DND-41 (cell line): Measurements from ENCODE around the gene S100A2.

Source experiments
- ATAC-seq: fragments of 200-7000 bp; cut with Tn5 transposase; 3 replicates; pipeline ENCODE4 v1.9.1; 2021; ENCODE audit warnings: low read depth; ENCODE audit not compliant: insufficient read depth
- DNase-seq: peaks from one replicate; pipeline ENCODE4 v3.0.0-alpha.2; 2020
- H2AFZ ChIP-seq: 2 replicates; pipeline ENCODE4 v1.6.0; 2012; ENCODE audit warnings: low read depth, low read length
- H3K27ac ChIP-seq: 2 replicates; pipeline ENCODE4 v1.5.1; 2012; ENCODE audit warnings: low read length, inconsistent platforms
- H3K27me3 ChIP-seq: fragments of 200-600 bp; sonication (generic); 2 replicates; pipeline ENCODE4 v1.6.0; 2012; ENCODE audit warnings: low read length, mild to moderate bottlenecking, inconsistent platforms; ENCODE audit not compliant: insufficient read depth, poor library complexity
- H3K36me3 ChIP-seq: 2 replicates; pipeline ENCODE4 v1.5.1; 2012; ENCODE audit warnings: low read length, inconsistent platforms; ENCODE audit not compliant: insufficient read depth
- H3K4me1 ChIP-seq: 2 replicates; pipeline ENCODE4 v1.5.1; 2012; ENCODE audit warnings: mild to moderate bottlenecking, low read length; ENCODE audit not compliant: insufficient read depth
- H3K4me2 ChIP-seq: 2 replicates; pipeline ENCODE4 v1.6.0; 2012; ENCODE audit warnings: mild to moderate bottlenecking, moderate library complexity, low read length, inconsistent platforms; ENCODE audit not compliant: insufficient read depth
- H3K4me3 ChIP-seq, 2 experiments: fragments of 200-600 bp in 1 of 2; shearing (Covaris generic) in 1 of 2; 2 replicates each; pipeline ENCODE4 v1.5.1; 2012 to 2016; ENCODE audit warnings: inconsistent platforms in 2 of 2, low read length in 2 of 2, mild to moderate bottlenecking in 2 of 2, low read depth in 1 of 2, moderate library complexity in 1 of 2
- H3K79me2 ChIP-seq: 2 replicates; pipeline ENCODE4 v1.6.0; 2012; ENCODE audit warnings: low read length, inconsistent platforms; ENCODE audit not compliant: insufficient read depth
- H3K9ac ChIP-seq: 2 replicates; pipeline ENCODE4 v1.6.0; 2012; ENCODE audit warnings: low read depth, mild to moderate bottlenecking, inconsistent platforms, low read length, moderate library complexity
- H3K9me3 ChIP-seq: 2 replicates; pipeline ENCODE4 v1.5.1; 2012; ENCODE audit warnings: low read length, moderate library complexity, mild to moderate bottlenecking, inconsistent platforms; ENCODE audit not compliant: insufficient read depth, severe bottlenecking
- H4K20me1 ChIP-seq: 2 replicates; pipeline ENCODE4 v1.6.0; 2012; ENCODE audit warnings: low read length; ENCODE audit not compliant: insufficient read depth
- EZH2 ChIP-seq: IDR thresholded peaks from 3 replicates; pipeline ENCODE4 v1.6.1; 2012; ENCODE audit warnings: borderline replicate concordance, low read depth, mild to moderate bottlenecking, moderate library complexity, low read length, inconsistent platforms; ENCODE audit not compliant: severe bottlenecking
- TF ChIP-seq, protein P1 (sequence below): IDR thresholded peaks from 2 replicates; pipeline ENCODE4 v1.5.1; 2012; ENCODE audit warnings: borderline replicate concordance, low read length, moderate library complexity, mild to moderate bottlenecking; ENCODE audit not compliant: poor library complexity, severe bottlenecking; ENCODE audit errors: extremely low read depth

The S100A2 gene

DNA sequence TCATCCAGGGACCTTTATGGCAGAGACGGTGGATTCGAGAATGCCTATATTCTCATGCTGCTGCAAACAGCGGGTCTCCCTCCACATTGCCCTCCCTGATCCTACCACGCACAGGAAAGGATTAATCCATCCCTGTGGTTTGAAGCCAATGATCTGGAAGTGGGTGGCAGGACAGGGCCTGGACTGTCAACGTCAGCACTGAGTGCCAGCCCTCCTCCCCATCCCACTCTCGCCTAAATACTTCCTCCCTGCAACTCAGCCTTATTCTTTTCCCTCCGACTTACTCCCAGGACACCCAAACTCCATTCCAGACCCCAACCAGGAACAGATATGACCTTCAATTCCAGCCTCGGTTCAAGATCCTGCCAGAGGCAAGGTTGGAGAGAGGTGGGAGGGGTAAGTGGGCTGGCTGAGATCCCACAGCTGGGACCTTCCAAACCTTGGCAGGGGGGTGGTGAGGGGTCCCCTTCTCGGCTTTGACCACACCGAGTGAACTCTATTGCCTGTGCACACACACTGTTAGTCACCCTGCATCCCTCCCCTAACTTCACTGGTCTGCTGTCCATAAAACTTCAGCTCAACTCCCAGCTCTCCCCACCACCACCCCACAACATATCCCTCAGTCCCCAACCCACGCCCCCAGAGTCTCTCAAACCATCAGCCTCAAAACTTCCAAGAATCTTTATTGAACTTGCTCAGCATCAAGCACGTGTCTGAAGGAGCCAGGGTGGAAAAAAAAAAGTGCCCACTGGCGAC, 22.5 kb downstream of the S100A2 start:
- Histone ChIP-seq H2AFZ (no peak overlapping the region), H3K9me3 (no peaks in the 10 kb centered on the region), H4K20me1 (no peaks in the 10 kb centered on the region), H3K27me3 (no peaks in the 10 kb centered on the region), H3K27ac (0 out of 2 replicates have a peak overlapping the region, but pooled peaks have one; percentile 13), H3K36me3 (no peaks in the 10 kb centered on the region), H3K4me1 (peaks cover 73% of the 10 kb centered on the region), H3K4me2 (no peak overlapping the region), H3K79me2 (no peaks in the 10 kb centered on the region), H3K4me3 (no peak overlapping the region), H3K9ac (no peak overlapping the region)
- DNase-seq (no peak), ATAC-seq (no peak)
- TF ChIP-seq, protein P1, sequence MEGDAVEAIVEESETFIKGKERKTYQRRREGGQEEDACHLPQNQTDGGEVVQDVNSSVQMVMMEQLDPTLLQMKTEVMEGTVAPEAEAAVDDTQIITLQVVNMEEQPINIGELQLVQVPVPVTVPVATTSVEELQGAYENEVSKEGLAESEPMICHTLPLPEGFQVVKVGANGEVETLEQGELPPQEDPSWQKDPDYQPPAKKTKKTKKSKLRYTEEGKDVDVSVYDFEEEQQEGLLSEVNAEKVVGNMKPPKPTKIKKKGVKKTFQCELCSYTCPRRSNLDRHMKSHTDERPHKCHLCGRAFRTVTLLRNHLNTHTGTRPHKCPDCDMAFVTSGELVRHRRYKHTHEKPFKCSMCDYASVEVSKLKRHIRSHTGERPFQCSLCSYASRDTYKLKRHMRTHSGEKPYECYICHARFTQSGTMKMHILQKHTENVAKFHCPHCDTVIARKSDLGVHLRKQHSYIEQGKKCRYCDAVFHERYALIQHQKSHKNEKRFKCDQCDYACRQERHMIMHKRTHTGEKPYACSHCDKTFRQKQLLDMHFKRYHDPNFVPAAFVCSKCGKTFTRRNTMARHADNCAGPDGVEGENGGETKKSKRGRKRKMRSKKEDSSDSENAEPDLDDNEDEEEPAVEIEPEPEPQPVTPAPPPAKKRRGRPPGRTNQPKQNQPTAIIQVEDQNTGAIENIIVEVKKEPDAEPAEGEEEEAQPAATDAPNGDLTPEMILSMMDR: no peak
- TF ChIP-seq EZH2: no peak

DNA sequence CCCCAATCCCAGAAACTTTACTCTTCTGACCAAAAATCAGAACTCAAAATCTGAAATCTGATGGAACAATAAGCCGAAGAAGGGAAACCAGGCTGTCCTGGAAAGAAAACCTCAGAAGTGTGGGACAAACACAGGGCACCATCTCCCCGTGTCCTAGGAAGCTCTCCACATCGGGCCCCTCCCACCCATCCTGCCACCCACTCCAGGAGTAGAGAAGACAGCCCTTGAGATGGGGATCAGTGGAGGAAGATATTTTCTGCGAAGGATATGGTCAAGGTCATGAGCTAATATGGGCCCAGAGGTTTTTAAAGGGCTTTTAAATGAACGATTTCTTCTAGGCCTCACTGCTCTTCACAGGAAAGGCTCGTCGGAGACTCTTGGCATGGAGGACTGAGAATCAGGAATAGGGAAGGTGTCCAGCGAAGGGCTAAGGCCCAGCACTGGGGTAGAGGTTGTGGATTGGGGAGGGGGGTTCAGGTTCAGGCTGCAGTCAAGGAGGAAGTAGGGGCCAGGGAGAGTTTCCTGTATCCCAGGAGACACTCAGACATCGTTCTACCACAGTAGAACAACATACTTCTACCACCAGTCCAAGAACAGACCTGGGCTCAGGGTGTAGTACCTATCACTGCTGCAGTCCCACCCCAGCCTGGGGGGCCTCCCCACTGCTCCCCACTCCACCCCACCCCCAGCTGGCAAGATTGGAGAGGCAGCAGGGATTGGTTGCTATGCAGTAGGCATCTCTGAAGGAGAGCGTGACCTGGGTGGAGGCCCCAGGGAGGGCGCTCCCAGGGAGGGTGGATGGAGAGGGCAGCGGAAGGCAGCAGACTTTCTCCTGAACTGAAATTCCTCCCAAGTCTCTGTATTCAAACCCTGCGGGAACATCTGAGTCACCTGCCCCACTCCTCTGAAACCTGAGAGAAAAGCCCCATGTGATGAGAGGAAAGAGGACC, 23.7 kb downstream of the S100A2 start:
- Histone ChIP-seq H3K4me3 (no peak overlapping the region), H2AFZ (no peak overlapping the region), H4K20me1 (no peaks in the 10 kb centered on the region), H3K79me2 (no peaks in the 10 kb centered on the region), H3K9me3 (no peaks in the 10 kb centered on the region), H3K9ac (no peak overlapping the region), H3K27ac (peak overlapping the region; percentile 78), H3K27me3 (no peaks in the 10 kb centered on the region), H3K36me3 (no peaks in the 10 kb centered on the region), H3K4me2 (no peak overlapping the region), H3K4me1 (peaks cover 73% of the 10 kb centered on the region)
- ATAC-seq (no peak), DNase-seq (no peak)
- TF ChIP-seq, protein P1: no peak
- TF ChIP-seq EZH2: no peak

DNA sequence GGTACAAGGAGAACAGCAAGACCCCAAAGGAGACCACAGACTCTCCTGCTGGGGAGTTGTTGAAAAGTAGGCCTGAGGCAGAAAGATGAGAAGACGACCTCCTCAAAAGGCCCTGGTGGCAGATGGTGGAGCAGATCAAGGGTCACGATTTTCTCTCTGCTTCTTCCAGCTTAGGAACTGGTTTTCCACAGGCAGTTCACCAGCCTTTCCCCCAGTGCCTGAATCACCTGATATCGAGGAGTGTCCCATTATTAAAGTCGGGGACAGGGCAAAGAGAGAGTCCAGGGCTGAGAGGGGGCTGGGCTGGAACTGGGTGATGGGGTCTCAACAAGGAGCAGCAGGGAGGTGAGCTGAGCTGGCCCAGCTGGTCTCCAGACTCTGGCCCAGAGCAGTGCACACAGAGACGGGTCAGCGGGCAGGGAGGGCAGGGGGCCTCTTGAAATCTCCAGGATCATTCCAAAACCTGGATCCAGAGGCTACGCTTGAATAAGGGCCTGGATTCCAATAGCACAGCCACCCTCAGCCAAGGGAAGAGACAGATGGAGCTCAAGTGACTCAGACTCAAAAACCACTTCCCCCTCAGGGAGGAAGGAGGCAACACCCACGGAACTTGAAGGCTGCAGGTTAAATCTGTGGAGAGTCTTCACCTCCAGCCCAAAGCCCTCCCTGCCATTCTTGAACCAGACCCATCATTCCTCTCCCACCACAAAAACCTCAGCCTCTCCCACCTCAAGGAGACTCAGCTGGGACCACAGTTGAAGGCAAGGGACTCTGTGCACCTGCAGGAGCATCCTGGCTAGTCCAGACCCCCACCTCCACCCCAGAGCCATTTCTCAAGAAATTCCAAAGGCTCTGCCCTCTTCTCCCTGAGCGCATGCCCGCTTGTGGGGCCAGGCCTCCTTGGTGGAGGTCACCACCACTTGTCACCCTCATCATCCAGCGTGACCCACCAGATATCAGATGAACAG, 25.0 kb downstream of the S100A2 start, which contains the start of gene S100A5:
Gene S100A5, minus strand, starts transcription at position 541 of the 968 bp plus-strand sequence. CDS start 743 bp downstream, outside the sequence.
- peak; percentile 75 for ATAC-seq
- no peaks in the 10 kb centered on the region for H3K79me2 ChIP-seq
- no peak within 1 kb of the TSS for H3K4me3 ChIP-seq
- TF ChIP-seq EZH2: no peak
- TF ChIP-seq, protein P1: no peak
- no peak within 1 kb of the TSS for H3K9ac ChIP-seq
- H3K27me3 ChIP-seq: no peaks in the 10 kb centered on the region
- H3K9me3 ChIP-seq: no peaks in the 10 kb centered on the region
- peak within 1 kb of the TSS; percentile 68 for H2AFZ ChIP-seq
- no peaks in the 10 kb centered on the region for H3K36me3 ChIP-seq
- peak within 1 kb of the TSS; percentile 1; the same call in 1 of the 2 replicates for H3K4me2 ChIP-seq
- peak; percentile 88 for DNase-seq
- no peaks in the 10 kb centered on the region for H4K20me1 ChIP-seq
- peaks cover 64% of the 10 kb centered on the region for H3K4me1 ChIP-seq
- peak within 1 kb of the TSS; percentile 78 for H3K27ac ChIP-seq
